HuH-7.5 (cell line): ENCODE results near the gene RSPO4.

Source experiments
- DNase-seq: peaks from one replicate; pipeline ENCODE4 v3.0.0; 2011; ENCODE audit warnings: low spot score

Gene RSPO4

GRCh38 chr20:942611-943010, 59.5 kb downstream of the RSPO4 start:
- DNase-seq, result no peak

- no peak for DNase-seq
Observed at GRCh38 chr20:940926-941325, 61.2 kb downstream of the RSPO4 start.

GRCh38 chr20:939606-940005, 62.5 kb downstream of the RSPO4 start:
- no peak for DNase-seq

DNA sequence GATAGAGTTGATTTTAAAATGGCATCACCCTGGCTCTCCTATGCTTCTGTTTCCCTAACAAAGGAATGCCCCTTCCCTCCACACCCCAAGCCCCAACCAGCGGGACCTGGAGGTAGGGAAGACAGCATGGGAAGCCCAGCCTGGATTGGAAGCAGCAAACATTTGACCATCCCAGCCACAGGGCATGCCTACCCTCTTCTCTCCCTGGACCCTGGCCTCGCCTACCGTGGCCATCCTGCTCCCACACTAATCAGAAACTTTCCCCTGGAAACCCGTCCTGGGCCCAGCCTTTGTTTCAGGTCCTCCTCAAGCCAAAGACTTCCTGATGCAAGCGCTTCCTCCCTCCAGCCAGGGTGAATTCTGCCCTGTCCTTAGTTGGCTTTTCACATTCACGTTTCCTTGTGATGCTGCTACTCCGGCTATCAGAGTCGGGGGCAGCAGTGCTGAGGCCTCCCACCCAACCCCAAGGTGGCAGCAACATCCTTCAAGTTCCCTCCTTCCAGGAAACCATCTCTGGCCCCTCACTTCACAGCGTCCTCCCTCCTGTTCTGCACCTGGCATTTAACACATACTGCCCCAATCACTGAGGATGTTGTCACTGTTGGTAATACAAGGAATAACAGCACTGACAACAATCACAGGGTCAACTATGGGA, 67.8 kb downstream of the RSPO4 start:
- no peak for DNase-seq

GRCh38 chr20:933029-933428, 69.1 kb downstream of the RSPO4 start:
- DNase-seq, result no peak

DNA sequence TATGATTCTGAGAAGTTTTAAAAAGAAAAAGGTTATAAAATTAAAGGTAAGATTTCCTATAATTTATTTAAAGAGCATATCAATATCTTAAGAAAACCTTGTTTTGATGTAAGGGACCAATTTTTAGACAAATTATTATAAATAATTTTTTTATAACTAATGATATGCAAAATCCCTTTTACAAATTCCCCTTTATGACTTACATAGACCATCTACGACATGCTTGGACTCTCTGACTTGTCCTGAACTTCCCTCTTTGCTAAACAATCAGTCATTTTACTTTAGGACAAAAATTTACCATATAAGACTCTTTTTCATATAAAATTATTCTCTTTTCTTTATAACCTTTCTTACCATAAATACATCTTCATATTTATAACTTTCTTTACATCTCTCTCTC, 70.7 kb downstream of the RSPO4 start:
- no peak for DNase-seq

DNA sequence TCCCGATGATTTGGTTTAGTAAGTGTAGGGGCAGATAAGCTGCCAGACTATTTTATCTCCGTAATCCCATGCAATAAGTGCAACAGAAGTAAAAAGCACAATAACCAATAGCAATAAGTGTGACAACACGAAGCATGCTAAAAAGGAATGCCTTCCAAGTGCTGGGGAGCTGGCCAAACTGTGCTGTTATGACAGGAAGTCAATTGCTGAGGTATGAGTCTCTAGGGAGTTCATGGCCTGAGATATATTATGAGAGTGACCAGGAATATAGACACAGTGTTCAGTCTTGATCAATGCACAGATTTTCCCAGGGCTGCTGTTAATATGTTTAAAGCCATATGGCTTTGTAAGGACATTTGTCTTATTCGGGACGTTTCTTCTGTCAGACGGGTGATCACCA, 75.4 kb downstream of the RSPO4 start:
- DNase-seq, result no peak

GRCh38 chr20:925516-925915, 76.6 kb downstream of the RSPO4 start:
- no peak for DNase-seq

DNA sequence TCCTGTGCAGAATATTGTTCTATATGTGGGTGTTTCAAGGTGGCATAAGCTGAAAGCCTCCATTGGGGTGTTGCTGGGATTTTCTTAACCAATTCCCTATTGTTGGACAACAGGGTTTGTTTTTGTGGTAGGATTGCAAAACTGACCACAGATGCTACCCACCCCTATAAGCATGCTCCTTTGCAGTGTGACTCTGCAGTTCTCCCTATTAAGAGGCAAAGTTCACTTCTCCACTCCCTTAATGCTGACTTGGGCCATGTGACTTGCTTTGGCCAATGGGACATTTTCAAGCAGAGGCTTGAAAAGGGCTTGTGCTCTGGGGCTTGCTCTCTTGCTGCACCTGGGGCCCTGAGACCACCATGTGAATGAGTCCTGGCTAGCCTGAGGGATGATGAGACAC, 77.5 kb downstream of the RSPO4 start:
- no peak for DNase-seq

DNA sequence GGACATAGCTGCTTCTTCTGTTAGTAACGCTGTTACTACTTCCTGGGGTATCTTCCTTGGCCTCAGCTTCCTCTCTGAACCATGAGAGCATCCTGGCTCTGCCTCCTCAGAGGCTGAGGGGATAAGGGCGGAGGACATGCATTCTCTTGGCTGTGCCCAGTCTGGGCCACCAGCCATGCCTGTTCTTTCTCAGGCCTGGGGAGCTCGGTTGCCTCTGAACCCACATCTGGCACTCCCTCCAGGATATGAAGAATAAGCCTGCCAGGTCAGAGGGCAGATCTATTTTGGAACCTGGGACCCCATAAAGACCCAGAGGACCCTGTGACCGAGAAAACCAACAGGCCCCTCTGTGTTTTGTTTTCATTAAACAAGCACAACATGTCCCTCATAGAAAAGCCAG, 79.3 kb downstream of the RSPO4 start:
- DNase-seq, result no peak

- DNase-seq, result no peak
Observed at GRCh38 chr20:921068-921467, 81.0 kb downstream of the RSPO4 start.

DNA sequence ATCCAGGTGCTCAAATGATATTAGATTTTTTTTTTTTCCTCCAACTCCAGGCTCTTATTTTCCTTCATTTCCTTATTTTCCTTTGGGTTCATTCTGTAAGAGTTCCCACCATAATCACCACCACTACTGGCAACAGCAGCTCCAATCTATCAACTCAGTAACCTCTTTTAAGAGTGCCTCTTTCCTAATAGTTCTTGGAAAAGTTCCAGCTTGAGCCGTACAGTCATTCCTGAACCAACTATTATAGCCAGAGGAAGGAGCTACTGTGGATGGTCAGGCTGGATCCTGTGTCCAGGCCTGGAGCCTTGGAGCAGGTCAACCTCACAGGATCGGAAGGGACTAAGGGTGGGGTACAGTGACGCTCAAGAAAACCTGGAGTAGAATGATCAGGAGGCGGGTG, 81.8 kb downstream of the RSPO4 start:
- no peak for DNase-seq

DNA sequence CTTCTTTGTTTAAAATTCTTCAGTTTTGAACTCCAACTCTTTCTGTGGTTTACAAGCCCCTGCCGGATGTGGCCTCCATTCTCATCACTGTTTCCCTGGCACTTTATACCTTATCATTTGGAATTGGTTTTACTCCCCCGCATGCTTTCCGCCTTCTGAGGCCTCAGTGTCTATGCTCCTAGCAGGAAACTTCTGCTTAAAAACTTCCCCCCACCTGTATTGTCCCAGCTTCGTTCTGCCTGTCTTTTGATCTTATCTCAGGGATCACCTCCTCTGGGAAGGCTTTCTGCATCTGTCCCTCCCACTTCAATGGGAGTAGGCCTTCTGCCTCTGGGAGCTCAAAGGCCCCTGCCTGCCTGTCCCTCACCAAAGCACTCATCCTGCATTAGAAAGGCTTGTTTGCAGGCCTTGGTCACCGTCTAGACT, 82.6 kb downstream of the RSPO4 start:
- no peak for DNase-seq

- DNase-seq, result no peak
Observed at GRCh38 chr20:917416-917815, 84.7 kb downstream of the RSPO4 start.

GRCh38 chr20:916825-917224, 85.3 kb downstream of the RSPO4 start:
- DNase-seq, result no peak

GRCh38 chr20:916125-916799, 85.8 kb downstream of the RSPO4 start, which contains the start of gene ANGPT4:
Gene ANGPT4, minus strand, starts transcription at chr20:916334. Its CDS starts 120 bp downstream, at chr20:916214.
- no peak for DNase-seq

DNA sequence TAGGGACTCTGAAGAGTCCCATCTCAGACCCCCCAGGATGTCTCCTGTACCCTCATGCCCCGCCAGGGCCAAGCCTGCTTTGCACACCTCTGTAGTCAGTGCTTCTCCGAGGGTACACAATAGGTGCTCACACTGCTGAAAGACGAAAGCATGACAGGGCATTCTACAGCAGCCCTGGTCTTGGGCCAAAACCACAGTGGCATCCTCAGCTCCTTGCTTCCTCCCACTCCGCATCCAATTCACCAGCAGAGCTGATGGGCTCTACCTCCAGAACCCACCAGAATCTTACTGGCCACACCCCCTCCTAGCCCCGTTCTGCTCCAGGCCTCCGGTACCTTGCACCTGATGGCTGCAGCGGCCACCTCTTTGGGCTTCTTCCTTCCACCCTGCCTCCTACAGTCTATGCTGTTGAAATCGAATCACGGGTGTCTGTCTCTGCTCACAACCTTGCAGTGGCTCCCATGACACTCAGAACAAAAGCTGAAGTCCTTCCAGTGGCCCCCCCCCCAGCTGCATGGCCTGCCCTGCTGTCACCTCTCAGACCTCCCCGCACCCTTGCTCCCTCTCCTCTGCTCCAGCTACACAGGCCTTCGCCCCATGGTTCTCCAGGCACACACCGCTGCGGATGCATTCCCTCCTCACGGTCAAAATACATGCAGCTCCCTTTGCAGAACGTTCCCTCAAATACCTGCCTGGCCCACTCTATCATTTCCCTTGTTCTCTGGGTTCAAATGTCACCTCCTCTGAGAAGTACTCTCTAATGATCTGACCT, 87.2 kb downstream of the RSPO4 start:
- no peak for DNase-seq

DNA sequence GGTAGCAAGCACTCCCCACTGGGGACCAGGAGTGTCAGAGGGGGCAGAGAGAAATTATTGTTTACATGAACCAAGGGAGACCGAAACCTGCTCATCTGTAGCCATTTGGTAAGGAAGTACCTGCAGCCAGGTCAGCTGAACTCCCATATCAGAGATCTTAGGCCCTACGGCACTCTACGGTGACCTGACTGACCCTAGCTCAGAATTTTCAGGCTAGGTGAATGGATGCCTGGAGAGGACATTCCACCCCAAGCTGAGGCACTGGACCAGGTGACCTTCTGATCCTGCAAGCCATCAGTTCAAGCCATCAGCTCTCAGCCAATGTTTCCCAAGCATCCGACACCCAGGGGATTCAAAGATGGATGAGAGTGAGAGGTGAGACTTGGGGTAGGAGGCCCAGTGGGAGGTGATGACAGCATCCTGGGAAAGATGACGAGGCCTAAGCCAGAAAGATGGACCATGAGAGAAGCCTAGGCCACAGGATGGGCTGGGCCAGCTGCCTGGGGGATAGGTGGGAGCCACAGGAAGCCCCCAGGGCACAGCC, 88.7 kb downstream of the RSPO4 start:
- DNase-seq, result no peak

GRCh38 chr20:911882-912600, 90.1 kb downstream of the RSPO4 start:
- DNase-seq, result no peak

GRCh38 chr20:910870-911770, 91.0 kb downstream of the RSPO4 start:
- DNase-seq, result no peak
